Psoas muscle (tissue), 8 donors: ENCODE results near the gene APBB1. TPM values are rescaled to one million over a fixed set of nuclear protein-coding genes. Genes with fewer than 3 reads are reported as not detected.

ENCODE experiments used
- ATAC-seq, 4 donors: fragments of 200-7000 bp; cut with Tn5 transposase; one replicate each; pipeline ENCODE4 v1.9.1; 2020; ENCODE audit warnings: moderate library complexity in 3 of 4, mild to moderate bottlenecking in 2 of 4
- DNase-seq, 2 donors: peaks; one replicate each; pipeline ENCODE4 v3.0.0-alpha.2; 2020
- H3K27ac ChIP-seq: fragments of 200-600 bp; one replicate; pipeline ENCODE4 v1.8.0; 2022
- H3K27me3 ChIP-seq, 3 donors: fragments of 200-600 bp in 1 of 3; one replicate each; pipeline versions ENCODE4 v1.6.1 to v1.8.0; 2013 to 2022; ENCODE audit warnings: low read length in 2 of 3, mild to moderate bottlenecking in 2 of 3, moderate library complexity in 1 of 3; ENCODE audit not compliant: insufficient read depth in 3 of 3
- H3K36me3 ChIP-seq, 2 donors: fragments of 200-600 bp in 1 of 2; one replicate each; pipeline versions ENCODE4 v1.6.1 to v1.8.0; 2013 to 2022; ENCODE audit warnings: low read depth in 1 of 2, mild to moderate bottlenecking in 1 of 2, moderate library complexity in 1 of 2; ENCODE audit not compliant: insufficient read depth in 1 of 2
- H3K4me1 ChIP-seq: fragments of 200-600 bp; one replicate; pipeline ENCODE4 v1.8.0; 2022
- H3K4me3 ChIP-seq: fragments of 200-600 bp; one replicate; pipeline ENCODE4 v1.8.0; 2022; ENCODE audit warnings: mild to moderate bottlenecking
- H3K9me3 ChIP-seq: fragments of 200-600 bp; one replicate; pipeline ENCODE4 v1.8.0; 2022
- CTCF ChIP-seq: fragments of 200-600 bp; IDR thresholded peaks from one replicate; pipeline ENCODE4 v1.8.0; 2022; ENCODE audit warnings: antibody characterized with exemption
- WGBS, 3 donors: extraction: QIAGEN DNeasy Blood & Tissue Kit; methylation state at CpG; one replicate each; pipeline versions ENCODE4 v1.1.6 to v1.1.7; 2013; 5-methylcytosine and 5-hydroxymethylcytosine counted together
- intact Hi-C, 2 donors: fragments of 100-400 bp; cut with DNase I; formaldehyde crosslinking; loops; one replicate each; pipeline versions ENCODE4 v1.11.0 to v1.14.2; 2022
- polyA plus RNA-seq, 3 donors: library from polyadenylated mRNA; stranded (reverse); fragments of 200-250 nt; gene quantifications; one replicate each; pipeline ENCODE4 v1.2.3, GENCODE V29; 2013
- total RNA-seq, 4 donors: library from RNA; stranded (reverse); fragmentation: NEBNext Ultra II Directional in 2 of 4; extraction: Animal tissue kit (Norgen Biotek cat#: 25700) in 2 of 4; gene quantifications; one replicate each; pipeline versions ENCODE4 v1.2.1 to v1.2.4, GENCODE V29; 2021 to 2023
- donor health status: healthy with polysubstance abuse.
- donor health status: DM: no; HTN: no; CAD: no; lungs with moderate emphysema.
- donor health status: Bipolar disorder and iron deficiency.
- donor health status: healthy.
- donor health status: DM: yes; HTN: yes; CAD: no.
- donor health status: DM: no; HTN: no; CAD: no.
- donor health status: DM: no; HTN: no; CAD: no.
- donor health status: DM: yes; HTN: yes; CAD: no.

APBB1 gene
- total and polyA plus RNA-seq, 7 donors: 36.5 to 53.9 (median 42.5) TPM

- H3K4me3 ChIP-seq: peak within 1 kb of the TSS; percentile 89
- intact Hi-C loops: loop anchor here (2.0 to 10.0 kb wide), 4 partner anchors 29 to 315 kb away; partner anchors contain the start of genes APBB1 (in 1 of the 2), ARFIP2 (in 1 of the 2), ILK (in 1 of the 2) and RRP8 (in 1 of the 2)
- peak within 1 kb of the TSS; percentile 95 for H3K27ac ChIP-seq
- H3K9me3 ChIP-seq: no peaks in the 10 kb centered on the region
- H3K4me1 ChIP-seq: peaks cover 17% of the 10 kb centered on the region
- 0 to 1% (median 0%) methylated on average over 61 to 63 of the region's 63 CpGs for WGBS, 3 donors
- TF ChIP-seq CTCF: no peak
- peaks cover 3 to 42% of the 10 kb centered on the region in 2 donors for H3K36me3 ChIP-seq
- ATAC-seq (peak; percentile 97), DNase-seq (peak; percentile 94 to 97)
- H3K27me3 ChIP-seq: no peaks in the 10 kb centered on the region
Observed at GRCh38 chr11:6389905-6390717, 28.8 kb downstream of the APBB1 start, which contains the start of gene SMPD1. TSS of gene SMPD1 (plus strand) at chr11:6390474. CDS start at chr11:6390599, 125 bp downstream.

GRCh38 chr11:6388748-6389147, 30.1 kb downstream of the APBB1 start:
- ATAC-seq: no peak
- TF ChIP-seq CTCF: no peak
- 97 to 98% (median 97%) methylated on average over 1 of the region's 1 CpG for WGBS, 3 donors
- Histone ChIP-seq H3K36me3 (peaks cover 3 to 28% of the 10 kb centered on the region in 2 donors), H3K4me1 (peaks cover 17% of the 10 kb centered on the region), H3K9me3 (no peaks in the 10 kb centered on the region), H3K27ac (peak overlapping the region; percentile 95), H3K4me3 (no peak overlapping the region), H3K27me3 (no peaks in the 10 kb centered on the region)
- intact Hi-C loops: loop anchor here (10.0 kb wide), 1 partner anchor 316 kb away; no protein-coding TSS in a partner anchor
- DNase-seq: no peak

GRCh38 chr11:6387811-6388599, 30.9 kb downstream of the APBB1 start:
- ATAC-seq (no peak), DNase-seq (no peak)
- TF ChIP-seq CTCF: no peak
- Histone ChIP-seq H3K4me3 (no peak overlapping the region), H3K27ac (no peak overlapping the region), H3K36me3 (peaks cover 0 to 20% of the 10 kb centered on the region in 2 donors), H3K27me3 (no peaks in the 10 kb centered on the region), H3K9me3 (no peaks in the 10 kb centered on the region), H3K4me1 (peaks cover 17% of the 10 kb centered on the region)
- intact Hi-C loops: loop anchor here (10.0 kb wide), 1 partner anchor 317 kb away; no protein-coding TSS in a partner anchor
- 72 to 84% (median 83%) methylated on average over 12 of the region's 12 CpGs for WGBS, 3 donors

- DNase-seq: no peak
- no peak for TF ChIP-seq CTCF
Observed at GRCh38 chr11:6385046-6385777, 33.7 kb downstream of the APBB1 start.

More at GRCh38 chr11:6385046-6385777, 33.7 kb downstream of the APBB1 start:
- WGBS, 3 donors: 83 to 92% (median 92%) methylated on average over 7 of the region's 7 CpGs
- H3K27me3 ChIP-seq: no peaks in the 10 kb centered on the region
- no peak overlapping the region for H3K27ac ChIP-seq
- H3K4me1 ChIP-seq: peaks cover 9% of the 10 kb centered on the region
- H3K4me3 ChIP-seq: no peak overlapping the region
- no peak for ATAC-seq
- intact Hi-C loops: loop anchor here (10.0 kb wide), 1 partner anchor 320 kb away; no protein-coding TSS in a partner anchor
- no peaks in the 10 kb centered on the region for H3K9me3 ChIP-seq
- peaks cover 0 to 12% of the 10 kb centered on the region in 2 donors for H3K36me3 ChIP-seq
